DND-41 (cell line): Measurements from ENCODE around the gene OLIG2.

Source experiments
- ATAC-seq: fragments of 200-7000 bp; cut with Tn5 transposase; 3 replicates; pipeline ENCODE4 v1.9.1; 2021; ENCODE audit warnings: low read depth; ENCODE audit not compliant: insufficient read depth
- DNase-seq: peaks from one replicate; pipeline ENCODE4 v3.0.0-alpha.2; 2020
- H2AFZ ChIP-seq: 2 replicates; pipeline ENCODE4 v1.6.0; 2012; ENCODE audit warnings: low read depth, low read length
- H3K27ac ChIP-seq: 2 replicates; pipeline ENCODE4 v1.5.1; 2012; ENCODE audit warnings: low read length, inconsistent platforms
- H3K27me3 ChIP-seq: fragments of 200-600 bp; sonication (generic); 2 replicates; pipeline ENCODE4 v1.6.0; 2012; ENCODE audit warnings: low read length, mild to moderate bottlenecking, inconsistent platforms; ENCODE audit not compliant: insufficient read depth, poor library complexity
- H3K36me3 ChIP-seq: 2 replicates; pipeline ENCODE4 v1.5.1; 2012; ENCODE audit warnings: low read length, inconsistent platforms; ENCODE audit not compliant: insufficient read depth
- H3K4me1 ChIP-seq: 2 replicates; pipeline ENCODE4 v1.5.1; 2012; ENCODE audit warnings: mild to moderate bottlenecking, low read length; ENCODE audit not compliant: insufficient read depth
- H3K4me2 ChIP-seq: 2 replicates; pipeline ENCODE4 v1.6.0; 2012; ENCODE audit warnings: mild to moderate bottlenecking, moderate library complexity, low read length, inconsistent platforms; ENCODE audit not compliant: insufficient read depth
- H3K4me3 ChIP-seq, 2 experiments: fragments of 200-600 bp in 1 of 2; shearing (Covaris generic) in 1 of 2; 2 replicates each; pipeline ENCODE4 v1.5.1; 2012 to 2016; ENCODE audit warnings: inconsistent platforms in 2 of 2, low read length in 2 of 2, mild to moderate bottlenecking in 2 of 2, low read depth in 1 of 2, moderate library complexity in 1 of 2
- H3K79me2 ChIP-seq: 2 replicates; pipeline ENCODE4 v1.6.0; 2012; ENCODE audit warnings: low read length, inconsistent platforms; ENCODE audit not compliant: insufficient read depth
- H3K9ac ChIP-seq: 2 replicates; pipeline ENCODE4 v1.6.0; 2012; ENCODE audit warnings: low read depth, mild to moderate bottlenecking, inconsistent platforms, low read length, moderate library complexity
- H3K9me3 ChIP-seq: 2 replicates; pipeline ENCODE4 v1.5.1; 2012; ENCODE audit warnings: low read length, moderate library complexity, mild to moderate bottlenecking, inconsistent platforms; ENCODE audit not compliant: insufficient read depth, severe bottlenecking
- H4K20me1 ChIP-seq: 2 replicates; pipeline ENCODE4 v1.6.0; 2012; ENCODE audit warnings: low read length; ENCODE audit not compliant: insufficient read depth
- EZH2 ChIP-seq: IDR thresholded peaks from 3 replicates; pipeline ENCODE4 v1.6.1; 2012; ENCODE audit warnings: borderline replicate concordance, low read depth, mild to moderate bottlenecking, moderate library complexity, low read length, inconsistent platforms; ENCODE audit not compliant: severe bottlenecking
- TF ChIP-seq, protein P1 (sequence below): IDR thresholded peaks from 2 replicates; pipeline ENCODE4 v1.5.1; 2012; ENCODE audit warnings: borderline replicate concordance, low read length, moderate library complexity, mild to moderate bottlenecking; ENCODE audit not compliant: poor library complexity, severe bottlenecking; ENCODE audit errors: extremely low read depth

OLIG2 gene

DNA sequence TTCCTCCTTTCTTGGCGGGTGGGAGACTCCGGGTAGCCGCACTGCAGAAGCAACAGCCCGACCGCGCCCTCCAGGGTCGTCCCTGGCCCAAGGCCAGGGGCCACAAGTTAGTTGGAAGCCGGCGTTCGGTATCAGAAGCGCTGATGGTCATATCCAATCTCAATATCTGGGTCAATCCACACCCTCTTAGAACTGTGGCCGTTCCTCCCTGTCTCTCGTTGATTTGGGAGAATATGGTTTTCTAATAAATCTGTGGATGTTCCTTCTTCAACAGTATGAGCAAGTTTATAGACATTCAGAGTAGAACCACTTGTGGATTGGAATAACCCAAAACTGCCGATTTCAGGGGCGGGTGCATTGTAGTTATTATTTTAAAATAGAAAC lies 2.5 kb downstream of the OLIG2 start:
- Histone ChIP-seq H3K9ac (no peak overlapping the region), H3K27ac (no peak overlapping the region), H3K9me3 (no peaks in the 10 kb centered on the region), H3K4me1 (no peaks in the 10 kb centered on the region), H4K20me1 (no peaks in the 10 kb centered on the region), H2AFZ (no peak overlapping the region), H3K4me2 (no peak overlapping the region), H3K27me3 (peaks cover 12% of the 10 kb centered on the region), H3K4me3 (no peak overlapping the region), H3K79me2 (no peaks in the 10 kb centered on the region), H3K36me3 (no peaks in the 10 kb centered on the region)
- DNase-seq (no peak), ATAC-seq (no peak)
- TF ChIP-seq EZH2 = no peak
- TF ChIP-seq, protein P1, sequence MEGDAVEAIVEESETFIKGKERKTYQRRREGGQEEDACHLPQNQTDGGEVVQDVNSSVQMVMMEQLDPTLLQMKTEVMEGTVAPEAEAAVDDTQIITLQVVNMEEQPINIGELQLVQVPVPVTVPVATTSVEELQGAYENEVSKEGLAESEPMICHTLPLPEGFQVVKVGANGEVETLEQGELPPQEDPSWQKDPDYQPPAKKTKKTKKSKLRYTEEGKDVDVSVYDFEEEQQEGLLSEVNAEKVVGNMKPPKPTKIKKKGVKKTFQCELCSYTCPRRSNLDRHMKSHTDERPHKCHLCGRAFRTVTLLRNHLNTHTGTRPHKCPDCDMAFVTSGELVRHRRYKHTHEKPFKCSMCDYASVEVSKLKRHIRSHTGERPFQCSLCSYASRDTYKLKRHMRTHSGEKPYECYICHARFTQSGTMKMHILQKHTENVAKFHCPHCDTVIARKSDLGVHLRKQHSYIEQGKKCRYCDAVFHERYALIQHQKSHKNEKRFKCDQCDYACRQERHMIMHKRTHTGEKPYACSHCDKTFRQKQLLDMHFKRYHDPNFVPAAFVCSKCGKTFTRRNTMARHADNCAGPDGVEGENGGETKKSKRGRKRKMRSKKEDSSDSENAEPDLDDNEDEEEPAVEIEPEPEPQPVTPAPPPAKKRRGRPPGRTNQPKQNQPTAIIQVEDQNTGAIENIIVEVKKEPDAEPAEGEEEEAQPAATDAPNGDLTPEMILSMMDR = no peak

DNA sequence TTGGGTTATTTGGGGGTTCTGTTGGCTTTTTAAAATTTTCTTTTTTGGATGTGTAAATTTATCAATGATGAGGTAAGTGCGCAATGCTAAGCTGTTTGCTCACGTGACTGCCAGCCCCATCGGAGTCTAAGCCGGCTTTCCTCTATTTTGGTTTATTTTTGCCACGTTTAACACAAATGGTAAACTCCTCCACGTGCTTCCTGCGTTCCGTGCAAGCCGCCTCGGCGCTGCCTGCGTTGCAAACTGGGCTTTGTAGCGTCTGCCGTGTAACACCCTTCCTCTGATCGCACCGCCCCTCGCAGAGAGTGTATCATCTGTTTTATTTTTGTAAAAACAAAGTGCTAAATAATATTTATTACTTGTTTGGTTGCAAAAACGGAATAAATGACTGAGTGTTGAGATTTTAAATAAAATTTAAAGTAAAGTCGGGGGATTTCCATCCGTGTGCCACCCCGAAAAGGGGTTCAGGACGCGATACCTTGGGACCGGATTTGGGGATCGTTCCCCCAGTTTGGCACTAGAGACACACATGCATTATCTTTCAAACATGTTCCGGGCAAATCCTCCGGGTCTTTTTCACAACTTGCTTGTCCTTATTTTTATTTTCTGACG lies 3.1 kb downstream of the OLIG2 start:
- Histone ChIP-seq H3K9me3 (no peaks in the 10 kb centered on the region), H2AFZ (no peak overlapping the region), H3K4me1 (no peaks in the 10 kb centered on the region), H4K20me1 (no peaks in the 10 kb centered on the region), H3K9ac (no peak overlapping the region), H3K79me2 (no peaks in the 10 kb centered on the region), H3K27me3 (peaks cover 12% of the 10 kb centered on the region), H3K4me3 (no peak overlapping the region), H3K4me2 (no peak overlapping the region), H3K27ac (no peak overlapping the region), H3K36me3 (no peaks in the 10 kb centered on the region)
- DNase-seq (no peak), ATAC-seq (no peak)
- TF ChIP-seq EZH2 = no peak
- TF ChIP-seq, protein P1 = no peak

DNA sequence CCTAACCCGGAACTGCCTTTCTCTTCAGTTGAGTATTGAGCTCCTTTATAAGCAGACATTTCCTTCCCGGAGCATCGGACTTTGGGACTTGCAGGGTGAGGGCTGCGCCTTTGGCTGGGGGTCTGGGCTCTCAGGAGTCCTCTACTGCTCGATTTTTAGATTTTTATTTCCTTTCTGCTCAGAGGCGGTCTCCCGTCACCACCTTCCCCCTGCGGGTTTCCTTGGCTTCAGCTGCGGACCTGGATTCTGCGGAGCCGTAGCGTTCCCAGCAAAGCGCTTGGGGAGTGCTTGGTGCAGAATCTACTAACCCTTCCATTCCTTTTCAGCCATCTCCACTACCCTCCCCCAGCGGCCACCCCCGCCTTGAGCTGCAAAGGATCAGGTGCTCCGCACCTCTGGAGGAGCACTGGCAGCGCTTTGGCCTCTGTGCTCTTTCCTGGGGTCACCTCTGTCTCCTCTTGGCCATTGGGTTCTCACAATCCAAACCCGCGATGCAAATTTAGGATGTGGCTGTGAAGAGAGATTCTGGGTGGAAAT lies 3.7 kb downstream of the OLIG2 start:
- H3K9ac ChIP-seq = no peak overlapping the region
- H3K4me3 ChIP-seq = no peak overlapping the region
- TF ChIP-seq, protein P1 = no peak
- TF ChIP-seq EZH2 = no peak
- no peak overlapping the region for H3K4me2 ChIP-seq
- no peaks in the 10 kb centered on the region for H3K4me1 ChIP-seq
- no peak overlapping the region for H3K27ac ChIP-seq
- no peaks in the 10 kb centered on the region for H3K36me3 ChIP-seq
- no peak overlapping the region for H2AFZ ChIP-seq
- peaks cover 12% of the 10 kb centered on the region for H3K27me3 ChIP-seq
- no peaks in the 10 kb centered on the region for H3K79me2 ChIP-seq
- H4K20me1 ChIP-seq = no peaks in the 10 kb centered on the region
- ATAC-seq = no peak
- H3K9me3 ChIP-seq = no peaks in the 10 kb centered on the region
- no peak for DNase-seq
